ENCODE measurements around the gene RNF4. TPM values are rescaled to one million over a fixed set of nuclear protein-coding genes. Genes with fewer than 3 reads are reported as not detected.

Gene RNF4
- total RNA-seq, 1 experiment from 2014 or later: 92.0 TPM

- H3K14ac ChIP-seq (ENCODE audit: insufficient read depth, low read length): no peak overlapping the region
- no peak for DNase-seq
Observed at GRCh38 chr4:2424581-2424980, 44.3 kb upstream of the RNF4 start.

More at GRCh38 chr4:2424581-2424980, 44.3 kb upstream of the RNF4 start:
- Histone ChIP-seq H4K8ac (replicated peaks; ENCODE audit: insufficient read length, low read depth, low read length) (no peak overlapping the region), H3K27ac (ENCODE audit: insufficient read length, low read depth, low read length) (no peak overlapping the region), H3T11ph (ENCODE audit: low read length) (no peak overlapping the region), H3K23me2 (ENCODE audit: insufficient read length, low read depth, low read length, poor library complexity, severe bottlenecking) (no peaks in the 10 kb centered on the region), H3K56ac (ENCODE audit: insufficient read length, low read depth, low read length) (no peak overlapping the region), H4K20me1 (ENCODE audit: control insufficient read depth, insufficient read depth, insufficient read length) (no peaks in the 10 kb centered on the region), H3K9me3 (ENCODE audit: control insufficient read depth, low read depth, low read length) (no peaks in the 10 kb centered on the region), H2AK5ac (ENCODE audit: insufficient read length, low read length) (no peak overlapping the region), H3K79me1 (ENCODE audit: insufficient read depth, low read depth, low read length, poor library complexity, severe bottlenecking) (no peaks in the 10 kb centered on the region), H4K91ac (ENCODE audit: insufficient read length, low read depth, low read length) (no peak overlapping the region), H3K27me3 (ENCODE audit: insufficient read depth, low read length) (peaks cover 13% of the 10 kb centered on the region; the same call in 1 of the 2 replicates), H2BK120ac (ENCODE audit: low read depth, low read length, poor library complexity, severe bottlenecking) (no peak overlapping the region), H3K4me1 (ENCODE audit: insufficient read depth, low read length) (no peaks in the 10 kb centered on the region), H3K4me2 (ENCODE audit: insufficient read depth, insufficient read length, low read length) (no peak overlapping the region), H3K23ac (ENCODE audit: insufficient read length, low read depth, low read length) (no peak overlapping the region), H2BK15ac (ENCODE audit: low read depth, low read length) (no peak overlapping the region), H3K79me2 (ENCODE audit: insufficient read depth, low read length) (no peaks in the 10 kb centered on the region), H2BK20ac (ENCODE audit: low read depth, low read length, poor library complexity, severe bottlenecking) (no peak overlapping the region), H3K9ac (ENCODE audit: extremely low read depth, insufficient read length, low read length) (no peak overlapping the region), H3K18ac (ENCODE audit: insufficient read length, low read depth, low read length) (no peak overlapping the region), H2BK5ac (ENCODE audit: insufficient read length, low read length) (no peak overlapping the region), H2BK12ac (ENCODE audit: insufficient read length, low read depth, low read length) (no peak overlapping the region), H4K5ac (ENCODE audit: insufficient read length, low read depth, low read length) (no peak overlapping the region), H2AFZ (ENCODE audit: low read length) (no peak overlapping the region), H3K4ac (ENCODE audit: low read depth, low read length) (no peak overlapping the region)
- WGBS (ENCODE audit: extremely low coverage, insufficient read length, low lambda C conversion rate): no CpG with 5 or more reads among the region's 10 CpGs
- H3K9me3 Mint-ChIP-seq: no peaks in the 10 kb centered on the region; a peak in 2 of 5 replicates
- TF ChIP-seq CTCF (conservative IDR thresholded peaks at IDR 0.05): no peak
- H3K4me3 Mint-ChIP-seq: no peak overlapping the region
- no peaks in the 10 kb centered on the region for H3K36me3 Mint-ChIP-seq (ENCODE audit: insufficient read depth in 1 of 3, low read depth in 3 of 3)
- peaks cover 17 to 18% of the 10 kb centered on the region in 2 experiments for H3K4me1 Mint-ChIP-seq
- H3K27me3 Mint-ChIP-seq (ENCODE audit: low read depth): peaks cover 36% of the 10 kb centered on the region
- H3K27ac Mint-ChIP-seq: no peak overlapping the region
